Stimulated activated CD8-positive, alpha-beta memory T cell treated with anti-CD3 and anti-CD28 coated beads, Interleukin-2, amount 100 ng/mL, for 1 hour (primary cell): ENCODE results near the gene PIK3R4.

Experiments used
- DNase-seq, 2 donors: peaks; one replicate each; pipeline ENCODE4 v3.0.0-alpha.2; 2020; ENCODE audit warnings: low read depth in 2 of 2

The PIK3R4 gene

DNA sequence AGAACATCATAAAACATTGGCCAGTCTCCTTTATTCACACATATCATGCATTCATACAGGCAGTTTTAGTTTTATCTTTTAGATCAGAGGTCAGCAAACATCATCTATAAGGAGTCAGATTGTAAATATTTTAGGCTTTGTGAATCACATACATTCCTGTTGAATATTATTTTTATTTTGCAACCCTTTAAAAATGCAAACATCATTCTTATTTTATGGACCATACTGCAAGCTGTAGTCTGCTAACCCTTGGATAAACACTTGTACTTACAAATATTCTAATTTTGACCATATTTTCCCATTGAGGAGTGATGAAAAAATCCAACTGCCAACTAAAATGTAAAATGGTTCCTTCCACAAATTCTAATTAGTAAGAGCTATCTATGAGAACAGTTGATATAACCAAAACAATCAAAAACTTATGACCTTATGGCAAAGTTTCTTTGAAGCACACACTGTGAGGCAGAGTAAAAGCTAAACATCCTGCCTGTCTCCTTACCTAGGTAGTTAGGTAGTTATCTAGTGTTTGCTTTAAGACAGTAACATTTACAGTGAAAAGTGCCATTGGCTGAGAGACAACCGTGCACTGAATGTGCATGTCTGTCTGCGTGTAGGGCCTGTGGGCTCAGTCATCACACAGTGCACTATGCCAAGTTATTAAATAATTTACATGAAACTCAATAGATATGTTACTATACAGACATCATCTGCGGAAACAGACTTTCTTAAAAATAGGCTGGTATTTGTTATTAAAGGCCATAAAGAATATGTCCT is 57.7 kb downstream of the PIK3R4 start:
- no peak for DNase-seq

DNA sequence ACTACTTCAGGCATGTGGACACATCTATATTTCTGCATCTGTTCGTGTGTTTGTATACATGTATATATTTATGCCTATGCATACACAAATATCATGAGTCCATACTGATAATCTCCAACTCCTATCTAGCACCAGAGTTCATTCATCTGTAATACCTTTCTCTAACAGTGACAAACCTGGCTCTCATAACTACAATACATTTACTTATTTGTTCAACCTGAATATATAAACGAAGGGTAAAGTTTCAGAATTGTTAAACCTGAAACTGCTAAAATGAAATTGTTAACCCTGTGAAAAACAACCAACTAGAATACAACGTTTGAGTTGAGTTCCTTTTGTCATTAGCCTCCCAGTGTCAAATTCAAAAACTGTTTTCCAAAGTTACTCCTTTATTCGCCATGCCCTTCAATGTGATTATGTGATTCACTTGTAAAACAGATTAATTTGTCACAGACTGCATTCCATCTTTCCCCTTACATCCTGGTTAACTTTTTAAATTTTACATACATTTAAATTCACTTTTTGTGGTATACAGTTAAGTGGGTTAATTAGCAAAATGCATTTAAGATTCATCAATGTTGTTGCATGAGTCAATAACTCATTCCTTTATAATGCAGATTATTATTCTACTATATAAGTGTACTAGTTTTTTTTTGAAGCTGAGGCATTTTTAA is 58.5 kb downstream of the PIK3R4 start:
- DNase-seq, result no peak

DNA sequence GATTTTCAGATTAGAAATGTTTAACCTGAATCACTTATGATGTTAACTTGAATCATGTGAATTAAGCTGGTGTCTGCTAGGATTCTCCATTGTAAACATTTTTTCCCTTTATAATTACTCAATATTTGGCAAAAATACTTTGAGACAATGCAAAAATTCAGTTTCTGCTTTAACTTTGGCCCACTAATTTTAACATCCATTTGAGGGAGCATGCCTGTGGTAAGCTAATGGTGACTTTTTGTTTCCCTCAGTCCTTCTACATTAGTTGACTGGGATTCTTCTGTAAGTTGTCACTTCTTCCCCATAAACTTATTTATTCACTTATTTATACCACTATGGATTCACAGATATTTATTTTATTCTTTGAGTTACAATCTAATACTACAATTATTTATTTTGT is 59.3 kb downstream of the PIK3R4 start:
- DNase-seq, result no peak

DNA sequence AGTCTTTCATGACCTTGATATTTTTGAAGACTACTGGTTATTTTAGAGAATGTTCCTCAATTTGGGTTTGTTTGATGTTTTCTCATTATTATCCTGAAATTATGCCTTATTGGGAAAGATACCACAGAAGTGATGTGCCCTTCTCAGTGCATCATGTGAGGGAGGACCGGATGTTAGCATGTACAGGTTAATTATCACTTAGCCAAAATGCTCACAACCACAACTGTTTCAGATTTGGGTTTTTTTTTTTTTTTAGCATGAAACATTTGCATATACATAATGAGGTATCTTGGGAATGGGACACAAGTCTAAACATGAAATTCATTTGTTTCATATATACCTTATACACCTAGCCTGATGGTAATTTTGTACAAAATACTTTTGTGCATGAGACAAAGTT is 59.8 kb downstream of the PIK3R4 start:
- DNase-seq, result no peak

DNA sequence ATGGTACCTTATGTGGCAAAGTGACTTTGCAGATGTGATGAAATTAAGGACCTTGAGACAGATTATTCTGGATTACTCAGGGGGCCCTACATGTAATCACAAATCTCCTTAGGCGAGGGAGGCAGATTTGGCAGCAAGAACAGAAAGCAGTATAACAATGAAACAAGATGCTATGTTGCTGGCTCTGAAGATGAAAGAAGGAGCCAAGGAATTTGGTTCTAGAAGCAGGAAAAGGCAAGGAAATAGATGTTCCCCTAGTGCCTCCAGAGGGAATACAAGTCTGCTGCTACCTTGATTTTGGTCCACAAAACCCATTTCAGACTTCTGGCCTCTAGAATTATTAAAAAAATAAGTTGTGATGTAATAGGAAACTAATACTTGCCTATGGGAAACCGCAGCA is 64.5 kb downstream of the PIK3R4 start:
- DNase-seq, result no peak

DNA sequence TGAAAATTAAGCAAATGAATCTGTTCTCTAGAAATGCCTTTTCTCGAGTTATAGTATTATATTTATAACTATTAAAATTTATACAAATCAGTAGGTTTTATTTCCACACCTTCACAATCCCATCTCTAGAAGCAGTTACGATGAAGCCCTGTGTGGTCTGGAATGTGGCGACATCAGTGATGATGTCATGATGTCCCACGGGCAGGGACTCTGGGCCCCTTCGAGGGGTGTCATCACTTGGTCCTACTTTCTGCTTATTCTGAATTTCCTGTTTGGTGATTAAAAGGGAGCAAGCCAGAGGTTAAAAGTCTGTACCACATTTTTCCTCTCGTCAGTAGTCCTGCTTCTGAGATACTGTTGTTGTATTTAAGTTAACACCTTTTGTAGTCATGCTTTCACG is 67.4 kb downstream of the PIK3R4 start:
- DNase-seq, result no peak

DNA sequence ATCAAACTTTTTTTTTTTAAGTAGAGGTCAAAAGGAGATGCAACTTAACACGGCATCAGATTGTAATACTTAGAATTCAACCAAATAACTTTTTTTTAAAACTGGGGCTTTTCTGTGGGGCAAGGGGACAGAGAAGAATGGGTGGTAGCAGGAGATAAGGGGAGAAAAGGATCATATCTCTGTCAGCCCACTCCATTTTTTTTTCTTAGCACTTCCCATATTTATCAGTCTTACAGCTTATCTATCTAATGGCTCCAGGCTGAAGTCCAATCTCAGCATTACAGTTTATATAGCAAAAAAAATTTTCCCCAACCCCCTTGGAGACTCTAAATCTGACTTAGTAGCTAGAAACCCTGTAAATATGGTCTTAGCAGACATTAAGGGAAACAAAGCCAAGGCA is 69.3 kb downstream of the PIK3R4 start:
- no peak for DNase-seq

DNA sequence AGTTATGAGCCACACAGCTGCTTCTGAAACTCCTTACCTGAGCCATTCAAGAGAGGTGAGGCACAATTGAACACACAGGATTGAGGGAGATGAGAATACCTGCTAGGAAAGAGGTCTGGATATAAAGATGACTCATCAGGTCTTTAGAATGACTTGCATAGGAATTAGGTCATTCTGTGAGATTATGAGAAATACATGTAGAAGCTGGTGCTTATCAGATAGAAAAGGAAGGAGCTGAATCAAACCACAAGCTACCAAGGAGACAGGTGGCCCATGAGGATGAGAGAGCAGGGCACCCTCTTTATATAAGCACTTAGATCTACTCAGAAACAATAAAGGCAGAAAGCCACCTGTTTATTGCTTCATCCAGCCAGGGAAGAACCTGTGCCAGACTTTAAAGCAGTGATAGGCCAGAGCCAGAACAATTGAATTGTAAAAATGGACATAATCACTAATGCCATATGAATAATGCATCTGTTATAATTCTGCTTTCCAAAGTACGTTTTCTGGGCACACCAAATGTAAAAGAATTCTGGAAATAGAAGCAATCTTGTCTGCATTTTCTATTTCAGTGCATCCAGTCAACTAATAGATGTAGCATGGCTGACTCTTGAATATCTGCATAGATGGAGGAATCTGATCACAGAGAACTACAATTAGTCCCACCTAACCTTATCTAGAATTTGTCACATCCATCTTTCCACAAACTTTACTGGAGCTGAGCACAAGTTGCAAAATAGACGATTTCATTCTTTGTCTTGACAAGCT is 74.9 kb downstream of the PIK3R4 start:
- DNase-seq, result no peak

DNA sequence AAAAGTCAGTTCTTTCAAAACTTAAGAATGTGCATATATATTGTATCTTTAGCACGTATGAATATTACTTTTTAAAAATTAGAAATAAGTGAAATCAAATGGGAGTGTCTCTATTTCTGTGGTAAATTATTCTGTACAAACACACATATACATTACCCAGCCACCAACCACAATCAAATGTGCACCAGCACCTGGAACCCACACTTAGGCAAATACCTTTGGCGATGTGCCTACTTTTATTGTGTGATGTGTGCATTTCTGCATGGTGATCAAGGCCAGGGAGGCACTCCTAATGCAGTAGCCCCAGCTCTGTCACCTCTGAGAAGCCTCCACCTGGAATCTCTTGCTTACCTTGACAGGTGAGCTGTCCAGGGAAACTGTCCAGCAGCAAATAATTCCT is 76.9 kb downstream of the PIK3R4 start:
- DNase-seq, result no peak

DNA sequence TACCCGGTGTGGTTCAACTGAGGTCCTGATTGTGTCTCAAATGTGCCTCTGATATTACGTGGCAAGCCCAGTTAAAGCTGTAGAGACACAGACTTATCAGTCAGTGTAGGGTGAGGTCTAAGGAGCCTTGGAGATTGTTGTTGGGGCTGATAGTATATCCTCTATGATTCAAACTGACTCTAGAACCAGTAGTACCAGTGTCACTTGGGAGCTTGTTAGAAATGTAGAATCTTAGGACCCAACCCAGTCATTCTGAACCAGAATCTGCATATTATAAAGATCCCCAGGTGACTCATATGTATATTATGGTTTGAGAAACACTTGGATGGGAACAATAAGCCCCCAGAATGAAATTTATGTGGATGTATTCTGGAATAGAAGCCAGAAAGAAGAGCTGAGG is 83.5 kb downstream of the PIK3R4 start:
- DNase-seq, result no peak

DNA sequence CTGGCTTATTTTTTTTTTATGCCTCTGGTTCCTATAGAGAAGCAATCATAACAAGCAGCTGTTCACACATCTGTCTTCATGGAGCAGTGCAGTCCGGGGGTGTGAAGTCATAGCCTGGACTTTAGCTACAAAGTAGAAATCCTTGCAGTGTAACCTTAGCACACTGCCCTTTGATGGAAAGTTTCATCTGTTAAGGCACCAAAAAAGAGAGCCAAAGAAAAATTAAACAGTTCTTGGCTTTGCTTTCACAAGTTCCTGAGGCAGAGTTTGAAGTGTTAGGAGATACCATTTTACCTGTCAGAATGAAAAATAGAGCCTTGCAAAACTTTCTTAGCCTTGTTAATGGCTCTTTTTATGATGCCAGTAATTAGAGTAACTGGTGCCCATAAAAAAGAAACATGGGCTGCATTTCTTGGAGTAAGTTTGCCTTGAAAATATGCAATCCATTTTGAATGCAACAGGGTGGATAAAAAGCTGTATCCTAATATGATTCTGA is 84.1 kb downstream of the PIK3R4 start:
- no peak for DNase-seq

DNA sequence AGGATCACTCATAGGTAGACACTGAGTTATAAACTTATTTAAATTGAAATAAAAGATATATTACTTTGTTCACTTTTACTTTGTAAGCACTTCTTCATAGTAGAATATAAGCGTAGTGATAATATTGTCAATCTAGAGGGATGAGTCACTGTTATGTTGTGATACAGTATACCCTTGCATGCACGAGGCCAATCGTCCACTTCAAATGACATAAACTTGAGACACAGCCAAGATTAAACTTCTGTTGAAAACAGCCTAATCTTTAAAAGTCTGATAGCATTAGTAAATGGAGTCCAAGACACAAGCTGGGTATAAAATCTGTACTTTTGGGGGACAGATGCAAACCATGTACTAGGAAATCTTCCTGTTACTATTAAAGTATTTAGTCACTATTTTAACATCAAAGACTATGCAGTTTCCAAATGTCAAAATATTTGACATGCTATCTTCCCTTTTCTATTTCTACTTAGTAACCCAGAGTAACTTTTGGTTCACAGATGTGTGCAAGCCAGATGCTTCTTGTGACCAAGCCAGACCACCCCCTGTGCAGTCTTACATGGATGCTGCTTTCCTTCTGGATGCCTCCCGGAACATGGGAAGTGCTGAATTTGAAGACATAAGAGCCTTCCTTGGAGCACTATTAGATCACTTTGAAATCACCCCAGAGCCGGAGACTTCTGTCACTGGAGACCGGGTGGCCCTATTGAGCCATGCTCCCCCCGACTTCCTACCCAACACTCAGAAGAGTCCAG is 85.3 kb downstream of the PIK3R4 start:
- DNase-seq, result no peak

DNA sequence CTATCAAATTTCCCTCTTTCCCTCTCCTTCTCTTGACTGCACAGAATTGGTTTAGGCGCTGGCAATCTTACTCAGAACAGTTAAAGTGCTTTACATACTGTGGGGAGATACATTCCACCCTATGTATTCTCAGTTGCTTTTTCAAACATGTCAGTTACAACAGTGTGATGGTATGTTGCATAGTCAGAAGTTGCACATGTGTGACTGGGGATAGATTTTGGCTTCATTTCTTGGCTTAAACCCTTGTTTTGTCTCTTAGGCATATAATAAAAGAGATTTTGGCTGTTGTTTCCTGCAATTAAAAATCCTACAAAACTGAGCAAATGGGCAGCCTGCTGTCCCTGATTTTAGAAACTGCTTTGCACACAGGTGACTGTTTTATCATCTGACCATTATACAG is 86.7 kb downstream of the PIK3R4 start:
- DNase-seq, result no peak

DNA sequence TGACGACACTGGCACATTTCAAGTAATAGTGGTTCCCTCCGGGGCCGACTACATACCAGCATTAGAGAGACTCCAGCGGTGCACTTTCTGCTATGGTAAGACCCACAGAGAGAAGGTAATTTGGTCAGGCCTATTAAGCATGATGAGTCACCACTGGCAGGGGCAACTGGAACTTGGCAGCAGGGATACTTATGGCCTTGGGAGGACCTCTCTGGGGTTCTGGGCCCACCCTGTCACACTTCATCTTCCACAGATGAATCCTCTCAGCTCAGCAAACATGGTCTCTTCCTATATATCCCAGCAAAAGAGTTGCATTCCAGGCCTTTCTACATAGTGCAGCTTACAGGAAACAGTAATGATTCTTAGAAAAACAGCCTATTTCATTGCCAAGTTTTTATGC is 88.0 kb downstream of the PIK3R4 start:
- DNase-seq, result no peak

DNA sequence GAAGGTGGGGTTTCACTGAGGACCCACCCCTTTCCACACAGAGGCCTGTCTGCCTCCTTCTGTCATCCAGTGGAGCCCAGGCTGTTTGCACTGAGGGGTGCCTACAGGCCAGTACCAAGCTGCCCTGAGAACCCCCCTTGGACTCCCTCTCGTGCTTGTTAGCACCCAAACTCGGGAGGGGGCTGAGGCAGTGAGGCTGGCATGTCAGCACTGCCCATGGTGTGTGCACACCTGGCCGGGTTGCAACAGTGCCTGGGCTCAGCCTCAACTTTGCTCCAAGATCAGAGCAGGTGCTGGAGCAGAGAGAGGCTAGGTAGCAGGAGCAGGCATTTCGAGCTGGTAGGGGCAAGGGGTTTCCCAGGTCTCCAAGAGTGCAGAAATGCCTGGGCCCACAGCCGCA is 90.0 kb downstream of the PIK3R4 start:
- DNase-seq, result no peak

DNA sequence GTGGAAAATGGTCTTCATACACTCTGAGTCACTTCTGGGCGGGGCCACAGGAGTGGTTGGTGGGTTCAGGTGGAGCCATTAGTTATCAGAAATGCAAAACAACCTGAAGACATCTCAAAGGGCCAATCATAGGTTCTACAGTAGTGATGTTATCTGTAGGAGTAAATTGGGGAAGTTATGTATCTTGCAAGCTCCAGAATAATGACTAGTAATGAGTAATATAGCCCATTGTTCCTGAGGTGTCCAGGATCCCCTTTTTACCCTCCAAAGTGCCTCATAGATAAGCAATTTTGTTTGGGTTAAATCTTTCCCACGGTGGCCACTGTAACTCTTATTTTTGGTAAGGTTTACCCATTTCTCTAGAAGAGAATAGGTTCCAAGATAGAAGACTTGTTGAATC is 91.7 kb downstream of the PIK3R4 start:
- no peak for DNase-seq

DNA sequence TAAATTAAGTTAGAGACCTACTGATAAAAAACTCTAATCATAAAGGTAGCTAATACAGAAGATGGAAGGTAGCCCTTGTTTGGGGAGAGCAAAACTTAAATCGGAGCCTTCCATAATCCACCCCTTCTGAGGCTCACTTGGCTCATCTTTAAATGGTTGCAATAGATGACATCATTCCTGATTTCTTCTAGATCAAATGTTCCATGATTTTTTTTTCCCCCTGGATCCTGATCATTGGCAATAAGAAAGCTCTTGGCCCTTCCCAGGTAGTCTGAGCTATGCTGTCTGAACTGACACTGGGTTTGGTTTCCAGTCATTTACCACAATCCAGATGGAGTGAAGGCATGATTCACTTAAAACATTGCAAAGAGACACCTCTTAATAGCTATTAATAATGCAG is 92.5 kb downstream of the PIK3R4 start:
- no peak for DNase-seq

DNA sequence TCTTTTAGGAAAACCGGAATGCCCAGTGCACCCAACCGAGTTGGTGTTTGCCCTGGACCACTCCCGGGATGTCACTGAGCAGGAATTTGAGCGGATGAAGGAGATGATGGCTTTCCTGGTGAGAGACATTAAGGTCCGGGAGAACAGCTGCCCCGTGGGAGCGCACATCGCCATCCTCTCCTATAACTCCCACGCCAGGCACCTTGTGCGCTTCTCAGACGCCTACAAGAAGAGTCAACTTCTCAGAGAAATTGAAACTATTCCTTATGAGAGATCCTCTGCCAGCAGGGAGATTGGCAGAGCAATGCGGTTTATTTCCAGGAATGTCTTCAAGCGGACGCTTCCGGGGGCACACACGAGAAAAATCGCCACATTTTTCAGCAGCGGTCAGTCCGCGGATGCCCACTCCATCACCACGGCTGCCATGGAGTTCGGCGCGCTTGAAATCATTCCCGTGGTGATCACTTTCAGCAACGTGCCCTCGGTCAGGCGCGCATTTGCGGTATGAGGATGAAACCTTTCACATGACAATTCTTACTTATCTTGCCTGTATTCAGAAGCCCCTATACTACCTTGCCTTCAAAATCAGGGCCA is 97.5 kb downstream of the PIK3R4 start:
- DNase-seq, result no peak

DNA sequence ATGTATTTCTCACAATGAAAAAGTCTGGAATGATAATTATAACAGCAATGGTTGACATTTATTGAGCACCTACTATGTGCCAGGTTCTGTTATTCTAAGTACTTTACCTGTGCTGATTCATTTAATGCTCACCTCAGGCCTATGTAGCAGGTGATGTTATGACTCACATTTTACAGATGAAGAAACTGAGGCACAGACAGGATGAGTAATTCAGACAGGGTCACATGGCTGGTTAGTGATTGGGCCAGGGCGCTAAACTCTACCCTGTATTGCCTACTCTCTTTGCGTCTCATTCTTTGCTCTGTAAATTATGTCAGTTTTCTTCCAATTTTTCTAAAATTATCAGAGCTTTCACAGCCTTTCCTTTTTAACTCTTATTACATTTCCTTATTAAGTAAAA is 98.3 kb downstream of the PIK3R4 start:
- DNase-seq, result no peak

DNA sequence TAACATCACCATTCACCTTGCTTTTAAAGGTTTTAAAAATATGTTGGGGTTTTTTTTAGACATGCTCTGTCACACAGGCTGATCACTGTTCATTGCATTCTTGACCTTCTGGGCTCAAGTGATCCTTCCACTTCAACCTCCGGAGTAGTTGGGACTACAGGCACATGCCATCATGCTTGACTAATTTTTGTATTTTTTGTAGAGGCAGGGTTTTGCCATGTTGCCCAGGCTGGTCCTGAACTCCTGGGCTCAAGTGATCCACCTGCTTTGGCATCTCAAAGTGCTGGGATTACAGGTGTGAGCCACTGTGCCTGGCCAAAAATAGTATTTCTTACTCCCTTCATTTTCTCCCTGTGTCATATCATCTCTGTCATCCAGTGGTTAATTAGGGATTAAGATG is 101.4 kb downstream of the PIK3R4 start:
- no peak for DNase-seq

DNA sequence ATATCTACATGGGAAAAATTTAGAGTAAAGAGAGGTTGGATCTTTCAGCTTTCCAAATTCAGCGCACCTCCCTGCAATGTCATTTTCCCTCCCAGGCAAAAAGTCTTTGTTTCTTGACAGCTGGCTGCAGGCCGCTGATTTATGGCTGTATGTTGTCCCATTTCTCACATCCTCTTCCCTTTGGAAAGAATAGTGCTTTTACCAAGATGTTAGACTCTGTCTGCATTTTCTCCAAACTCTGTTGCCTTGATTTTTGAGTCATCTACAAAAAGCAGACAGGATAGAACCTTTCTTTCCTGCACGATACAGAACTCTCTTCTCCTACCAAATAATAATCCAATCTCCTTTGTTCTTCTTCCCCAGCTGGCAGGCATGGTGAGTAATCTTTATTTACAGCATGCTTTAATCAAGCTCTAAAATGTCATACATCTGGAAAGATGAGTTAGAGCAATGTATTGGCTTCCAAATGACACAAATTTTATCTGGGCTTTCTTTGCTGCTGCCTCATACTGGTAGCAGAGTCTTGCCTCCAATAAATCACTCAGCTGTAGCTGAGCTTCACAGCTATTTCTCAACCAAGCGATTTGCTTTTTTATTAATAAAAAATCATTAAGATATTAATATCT is 101.9 kb downstream of the PIK3R4 start:
- DNase-seq, result no peak
